SK-N-SH (cell line): Measurements from ENCODE around the gene IRAK2.

ENCODE experiments used
- CTCF ChIP-seq: fragments of 200-600 bp; sonication (generic); IDR thresholded peaks from 2 replicates; pipeline ENCODE4 v1.6.1; 2017; ENCODE audit warnings: antibody characterized with exemption, mild to moderate bottlenecking, moderate library complexity
- ELF1 ChIP-seq: IDR thresholded peaks from 2 replicates; pipeline ENCODE4 v1.4.0; 2012
- TF ChIP-seq, protein P1 (sequence below): fragments of 150-350 bp; IDR thresholded peaks from 2 replicates; pipeline ENCODE4 v1.6.1; 2016; ENCODE audit warnings: mild to moderate bottlenecking, low read depth, low read length

- TF ChIP-seq ELF1 (no peak), CTCF (peak; percentile 91)
- TF ChIP-seq, protein P1, sequence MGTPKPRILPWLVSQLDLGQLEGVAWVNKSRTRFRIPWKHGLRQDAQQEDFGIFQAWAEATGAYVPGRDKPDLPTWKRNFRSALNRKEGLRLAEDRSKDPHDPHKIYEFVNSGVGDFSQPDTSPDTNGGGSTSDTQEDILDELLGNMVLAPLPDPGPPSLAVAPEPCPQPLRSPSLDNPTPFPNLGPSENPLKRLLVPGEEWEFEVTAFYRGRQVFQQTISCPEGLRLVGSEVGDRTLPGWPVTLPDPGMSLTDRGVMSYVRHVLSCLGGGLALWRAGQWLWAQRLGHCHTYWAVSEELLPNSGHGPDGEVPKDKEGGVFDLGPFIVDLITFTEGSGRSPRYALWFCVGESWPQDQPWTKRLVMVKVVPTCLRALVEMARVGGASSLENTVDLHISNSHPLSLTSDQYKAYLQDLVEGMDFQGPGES, result no peak
Measured at GRCh38 chr3:10224794-10225665, 60.3 kb downstream of the IRAK2 start.
